MV-4-11 (cell line): ENCODE results near the gene ARPC4.

Source experiments
- DNase-seq: peaks from one replicate; lab custom pipeline; 2025; lab: John Stamatoyannopoulos, UW

ARPC4 gene

DNA sequence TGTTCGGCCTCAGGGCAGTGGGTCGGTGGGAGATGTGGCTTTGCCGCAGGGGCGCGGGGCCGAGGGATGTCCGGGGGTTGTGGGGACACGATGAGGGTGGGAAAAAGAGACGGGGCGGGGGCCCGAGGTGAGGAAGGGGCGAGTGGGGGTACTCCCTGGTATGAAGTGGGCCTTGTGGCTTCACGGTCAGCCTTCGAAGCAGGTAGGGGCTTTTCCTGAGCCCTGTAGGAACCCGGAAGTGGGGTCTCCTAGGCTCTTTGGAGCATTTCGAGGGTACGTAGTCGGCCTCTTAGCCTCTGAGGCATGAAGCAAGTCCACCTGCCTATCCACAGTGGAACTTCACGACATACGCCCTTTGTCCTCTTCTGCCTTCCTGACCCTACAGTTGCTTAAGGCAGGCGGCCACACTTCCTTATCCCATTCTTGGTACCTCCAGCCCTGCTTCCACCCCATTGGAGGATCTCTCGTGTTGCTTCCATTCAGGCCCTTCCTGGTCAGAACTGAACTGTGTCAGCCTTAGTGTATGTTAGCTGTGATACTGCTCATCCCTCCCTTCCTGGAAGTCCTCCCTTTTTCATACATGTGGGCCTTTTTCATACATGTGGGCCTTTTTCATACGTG, 389 bp downstream of the ARPC4 start:
- peak; percentile 65 for DNase-seq

DNA sequence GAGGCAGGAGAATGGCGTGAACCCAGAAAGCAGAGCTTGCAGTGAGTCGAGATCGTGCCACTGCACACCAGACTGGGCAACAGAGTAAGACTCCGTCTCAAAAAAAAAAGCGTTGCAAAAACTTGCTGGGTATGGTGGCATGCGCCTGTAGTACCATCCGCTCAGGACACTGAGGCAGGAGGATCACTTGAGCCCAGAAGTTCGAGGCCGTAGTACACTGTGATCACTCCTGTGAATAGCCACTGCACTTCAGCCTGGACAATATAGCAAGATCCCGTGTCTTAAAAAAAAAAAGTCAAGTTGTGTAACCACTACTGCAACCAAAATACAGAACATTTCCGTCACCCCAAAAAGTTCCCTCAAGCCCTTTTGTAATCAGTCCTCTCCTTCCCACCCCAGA, 1.5 kb downstream of the ARPC4 start:
- DNase-seq = no peak

DNA sequence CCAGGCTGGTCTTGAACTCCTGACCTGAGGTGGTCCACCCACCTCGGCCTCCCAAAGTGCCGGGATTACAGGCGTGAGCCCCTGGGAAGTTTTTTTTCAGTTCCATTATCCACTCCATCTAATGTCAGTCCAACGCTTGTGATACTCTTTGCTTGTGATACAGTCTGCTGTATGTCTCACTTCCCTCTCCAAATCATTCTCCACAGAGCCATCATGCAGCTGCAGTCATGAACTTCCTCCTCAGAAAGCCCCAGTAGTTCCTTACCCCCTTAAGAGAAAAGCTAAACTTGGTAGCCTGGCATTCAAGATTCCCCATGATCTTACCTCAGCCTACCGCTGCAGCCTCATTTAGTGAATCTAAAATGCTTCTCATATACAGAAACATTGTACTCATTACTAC, 2.3 kb downstream of the ARPC4 start:
- DNase-seq = peak; percentile 85

DNA sequence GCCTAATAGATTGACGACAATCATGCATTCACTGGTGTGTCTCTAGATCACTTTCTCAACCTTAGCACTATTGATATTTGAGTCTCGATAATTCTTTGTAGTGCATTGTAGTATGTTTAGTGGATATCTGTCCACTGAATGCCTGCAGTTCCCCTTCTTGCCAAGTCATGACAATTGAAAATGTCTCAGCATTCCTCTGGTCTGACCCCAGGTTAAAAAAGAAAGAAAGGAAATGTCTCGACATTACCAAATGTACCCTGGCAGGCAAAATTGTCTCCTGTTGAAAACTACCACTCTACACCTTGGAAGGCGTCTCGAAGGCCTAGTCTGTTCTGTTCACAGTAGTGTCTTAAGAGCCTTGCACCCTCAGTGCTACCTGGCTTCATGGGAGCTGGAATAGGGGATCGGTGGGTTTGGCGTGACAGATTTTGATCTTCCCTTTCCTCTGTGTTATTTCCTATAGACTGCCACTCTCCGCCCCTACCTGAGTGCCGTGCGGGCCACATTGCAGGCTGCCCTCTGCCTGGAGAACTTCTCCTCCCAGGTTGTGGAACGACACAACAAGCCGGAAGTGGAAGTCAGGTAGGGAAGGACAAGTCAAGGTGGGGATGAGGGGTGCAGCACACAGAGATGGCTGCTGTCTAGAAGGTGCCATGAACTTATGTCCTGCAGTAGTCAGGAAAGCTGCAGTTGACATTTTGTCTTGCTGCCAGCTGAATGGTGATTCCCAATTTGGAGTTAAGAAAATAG, 4.5 kb downstream of the ARPC4 start:
- DNase-seq = no peak

DNA sequence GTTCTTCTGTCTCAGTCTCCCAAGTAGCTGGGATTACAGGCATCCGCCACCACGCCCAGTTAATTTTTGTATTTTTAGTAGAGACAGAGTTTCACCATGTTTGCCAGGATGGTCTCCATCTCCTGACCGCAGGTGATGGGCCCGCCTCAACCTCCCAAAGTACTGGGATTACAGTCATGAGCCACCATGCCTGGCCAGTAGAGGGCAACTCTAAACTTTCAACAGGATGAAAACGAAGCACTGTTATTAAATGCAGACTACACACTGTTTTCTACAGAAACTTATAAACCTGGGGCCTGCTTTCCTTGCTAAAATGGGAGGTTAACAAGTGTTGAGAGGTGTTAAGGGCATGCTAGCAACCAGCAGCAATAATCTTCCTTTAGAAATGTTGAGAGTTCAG, 7.6 kb downstream of the ARPC4 start:
- no peak for DNase-seq

DNA sequence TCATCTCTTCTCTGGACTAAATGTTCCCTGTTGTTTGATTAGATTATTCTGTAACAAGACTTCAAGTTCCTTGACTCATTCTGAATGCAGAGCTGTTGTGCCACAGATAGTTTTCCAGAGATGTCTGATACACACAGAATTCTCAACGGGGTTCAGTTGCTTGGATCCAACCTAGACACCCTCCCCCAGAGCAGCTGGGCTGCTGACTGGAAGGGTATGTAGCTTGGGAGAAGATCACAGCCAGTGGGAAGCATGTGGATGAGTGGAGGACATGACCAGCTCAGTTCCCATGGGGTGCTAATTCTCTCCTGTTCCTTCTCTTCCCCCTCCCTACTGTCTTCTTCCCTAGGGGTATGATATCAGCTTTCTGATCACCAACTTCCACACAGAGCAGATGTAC, 10.6 kb downstream of the ARPC4 start:
- no peak for DNase-seq

DNA sequence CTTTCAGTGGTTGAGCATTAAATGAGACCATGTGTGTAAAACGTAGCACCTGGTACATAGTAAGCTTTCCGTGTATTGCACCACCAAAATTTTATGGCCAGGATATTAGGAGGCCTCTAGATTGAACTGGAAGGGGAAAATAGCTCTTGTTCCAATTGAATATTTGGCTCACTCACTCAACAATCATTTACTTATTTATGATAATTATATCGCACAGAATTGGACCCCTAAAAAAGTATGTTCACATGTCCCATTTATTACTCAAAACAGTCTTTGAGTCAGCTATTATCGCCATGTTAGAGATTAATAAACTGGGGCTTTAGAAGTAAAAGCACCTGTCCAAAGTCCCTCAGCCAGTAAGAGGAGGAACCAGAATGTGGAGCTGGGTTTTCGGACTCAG, 12.1 kb downstream of the ARPC4 start:
- DNase-seq = no peak

DNA sequence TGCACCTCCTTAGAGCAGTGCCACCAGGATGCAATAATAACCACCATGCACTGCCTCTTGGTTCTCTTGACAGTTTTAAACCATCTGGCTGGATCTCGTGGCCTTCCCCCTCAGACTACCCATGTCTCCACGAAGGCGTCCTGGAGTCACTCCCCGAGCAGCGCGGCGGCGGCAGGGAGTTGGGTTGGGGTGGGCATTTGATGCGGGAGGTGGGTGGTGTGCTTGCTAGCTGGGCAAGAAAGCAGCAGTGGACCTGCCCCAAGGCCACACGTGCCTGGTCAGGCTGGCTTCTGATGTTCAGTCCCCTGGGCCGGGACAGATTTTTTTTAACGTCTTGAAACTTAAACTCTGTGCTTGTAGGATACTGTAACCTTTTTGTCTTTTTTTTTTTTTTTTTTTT, 13.3 kb downstream of the ARPC4 start:
- DNase-seq = no peak

DNA sequence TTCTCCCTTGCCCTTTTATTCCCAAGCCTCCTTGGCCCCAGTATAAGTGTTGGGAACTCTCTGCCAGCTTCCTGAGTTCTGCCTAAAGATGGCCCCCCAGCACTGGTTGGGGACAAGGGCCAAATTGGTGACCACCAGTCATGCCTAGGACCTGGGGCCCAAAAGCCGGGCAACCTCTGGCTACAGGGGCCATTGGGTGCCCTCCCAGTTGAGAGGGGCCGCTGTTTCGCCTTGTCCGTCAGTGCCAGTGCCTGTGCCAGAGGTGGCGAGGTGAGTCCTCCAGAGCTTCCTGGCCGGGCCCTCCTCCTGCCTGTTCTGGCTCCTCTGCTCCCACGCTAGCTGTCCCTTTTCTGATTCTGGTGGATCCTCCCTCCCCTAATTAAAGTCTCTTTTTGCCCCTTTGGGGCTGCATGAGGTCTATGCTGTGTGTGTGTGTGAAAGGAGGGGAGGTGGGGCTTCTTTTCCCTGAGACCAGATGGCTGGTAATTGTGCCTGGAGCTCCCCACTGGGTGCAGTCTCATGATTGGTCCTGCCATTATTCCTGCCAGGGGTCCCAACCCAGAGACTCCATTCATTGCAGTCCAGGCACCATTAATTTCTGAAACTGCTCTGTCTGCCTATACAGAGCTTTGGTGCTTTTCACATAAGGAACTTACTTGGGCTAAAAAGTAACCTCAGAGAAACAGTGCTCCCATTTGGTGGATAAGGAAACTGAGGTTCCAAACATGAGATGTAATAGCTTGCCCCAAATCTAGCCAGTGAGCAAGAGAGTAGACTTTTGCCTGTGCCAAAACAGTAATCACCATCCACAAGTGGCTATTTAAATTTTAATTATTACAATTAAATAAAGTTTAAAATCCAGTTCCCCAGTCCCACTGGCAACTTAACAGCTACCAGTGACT, 14.1 kb downstream of the ARPC4 start:
- no peak for DNase-seq

DNA sequence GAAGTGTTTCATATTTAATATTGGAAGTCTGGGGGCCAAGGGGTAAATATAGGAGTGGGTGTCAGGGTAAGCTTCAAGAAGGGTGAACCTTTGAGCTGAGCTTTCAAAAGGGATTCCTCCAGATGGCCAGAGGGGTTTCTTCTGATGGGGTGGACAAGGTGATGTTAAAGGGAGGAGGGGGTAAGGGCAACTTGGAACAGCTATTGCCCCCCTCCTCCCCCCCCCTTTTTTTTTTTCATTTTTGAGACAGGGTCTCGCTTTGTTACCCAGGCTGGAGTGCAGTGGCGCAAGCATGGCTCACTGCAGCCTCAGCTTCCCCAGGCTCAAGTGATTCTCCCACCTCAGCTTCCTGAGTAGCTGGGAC, 15.1 kb downstream of the ARPC4 start:
- DNase-seq = no peak

DNA sequence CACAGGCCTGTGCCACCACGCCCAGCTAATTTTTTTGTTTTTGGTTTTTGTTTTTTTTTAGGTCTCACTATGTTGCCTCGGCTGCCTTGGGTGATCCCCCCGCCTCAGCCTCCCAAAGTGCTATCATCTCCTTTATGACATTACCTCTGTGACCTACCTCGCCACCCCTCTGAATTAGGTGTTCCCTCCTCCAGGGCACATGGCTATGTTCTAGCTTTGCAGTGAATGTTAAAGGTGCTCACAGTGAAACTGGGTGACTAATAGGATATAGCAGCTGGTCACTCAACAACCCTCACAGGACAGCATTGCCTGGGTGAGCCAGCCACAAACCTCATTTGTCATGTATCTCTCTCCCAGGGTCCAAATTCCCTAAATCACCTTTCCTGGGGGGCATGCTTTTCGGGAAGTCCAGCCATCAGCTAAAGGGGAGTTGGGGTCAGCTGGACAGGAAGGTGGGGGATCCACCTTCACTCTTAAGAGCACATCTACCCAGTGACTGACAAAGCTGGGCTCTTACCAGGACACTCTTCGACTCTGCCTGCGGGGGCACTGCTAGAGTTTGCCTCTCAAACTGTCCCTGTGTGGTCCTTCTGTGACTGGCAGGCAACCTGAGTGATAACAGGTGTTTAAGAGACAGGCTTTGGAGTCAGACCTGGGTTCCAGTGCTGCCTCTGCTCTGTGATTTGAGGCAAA, 15.6 kb downstream of the ARPC4 start:
- DNase-seq = peak; percentile 36

DNA sequence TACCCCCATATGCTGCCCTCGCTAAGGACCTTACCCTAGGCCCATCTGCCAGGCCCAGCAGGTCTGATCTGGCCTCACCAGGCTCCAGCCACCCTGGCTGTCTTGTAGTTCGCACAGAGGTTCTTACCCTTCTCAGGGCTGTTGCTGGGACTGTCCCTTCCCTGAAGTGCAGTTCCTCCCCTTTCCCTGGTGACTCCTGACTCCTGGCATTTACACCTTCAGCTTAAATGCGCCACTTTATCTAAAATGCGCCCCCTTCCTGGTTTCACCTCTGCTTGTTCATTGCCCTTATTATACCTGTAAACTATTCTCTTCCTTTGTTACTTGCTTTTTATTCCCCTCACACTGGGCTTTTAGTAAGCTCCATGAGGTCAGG, 16.3 kb downstream of the ARPC4 start:
- DNase-seq = no peak

DNA sequence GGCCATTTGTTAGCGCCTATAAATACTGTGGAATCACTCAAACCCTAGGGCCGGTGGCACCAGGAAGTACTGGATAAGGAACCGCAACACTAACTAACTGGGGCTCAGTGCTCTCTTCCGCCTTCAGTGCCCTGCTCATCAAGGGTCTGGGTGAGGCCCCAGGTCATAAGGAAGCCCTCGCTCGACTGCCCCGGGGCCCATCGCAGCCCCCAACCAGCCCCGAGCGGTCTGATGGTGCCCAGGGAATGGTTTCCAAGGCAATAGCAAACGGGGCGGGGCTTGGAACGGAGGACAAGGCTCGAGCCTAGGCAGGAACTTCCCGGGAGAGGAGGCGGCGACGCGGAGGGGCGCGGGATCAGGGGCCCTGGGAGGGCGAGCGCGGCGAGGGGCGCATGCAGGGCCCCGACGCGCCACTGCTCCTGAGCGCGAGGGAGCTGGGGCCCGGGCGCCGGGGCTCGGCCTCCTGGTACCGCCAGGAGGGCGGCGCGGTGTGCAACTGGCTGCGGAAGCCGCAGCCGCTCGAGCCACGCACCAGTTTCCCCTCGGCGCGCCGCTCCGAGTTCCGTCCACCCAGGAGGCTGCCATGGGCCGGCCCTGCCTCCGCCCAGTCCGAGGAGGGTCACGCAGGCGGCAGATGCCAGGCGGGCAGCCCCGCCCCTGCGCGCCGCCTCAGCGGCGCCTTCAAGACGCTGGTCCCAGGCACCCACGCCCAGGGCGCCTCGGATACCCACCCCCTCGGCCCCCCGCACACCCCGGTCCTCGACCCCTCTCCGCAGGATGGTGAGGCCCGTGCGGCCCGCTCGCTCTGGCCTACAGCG, 16.9 kb downstream of the ARPC4 start, which contains the start of gene TTLL3:
Gene TTLL3 (plus strand): TSS at position 648 of the 818 bp plus-strand sequence. CDS start 400 bp downstream, outside the sequence.
- peak; percentile 75 for DNase-seq

DNA sequence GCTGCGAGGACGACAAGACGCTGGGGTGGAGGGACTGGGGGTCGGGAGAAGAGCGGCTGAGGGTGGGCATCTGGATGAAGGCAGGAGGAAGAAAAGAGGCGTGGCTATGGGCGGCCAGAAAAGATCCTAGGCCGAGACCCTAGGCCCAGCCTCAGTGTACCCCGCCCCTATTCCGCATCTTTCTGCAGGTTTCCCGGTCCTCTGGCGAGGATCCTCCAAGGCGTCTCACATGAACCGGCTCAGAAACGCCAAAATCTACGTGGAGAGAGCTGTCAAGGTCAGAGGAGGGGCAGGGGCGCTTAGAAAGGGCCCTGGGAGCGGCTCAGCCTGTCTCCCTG, 17.5 kb downstream of the ARPC4 start:
- DNase-seq = no peak

DNA sequence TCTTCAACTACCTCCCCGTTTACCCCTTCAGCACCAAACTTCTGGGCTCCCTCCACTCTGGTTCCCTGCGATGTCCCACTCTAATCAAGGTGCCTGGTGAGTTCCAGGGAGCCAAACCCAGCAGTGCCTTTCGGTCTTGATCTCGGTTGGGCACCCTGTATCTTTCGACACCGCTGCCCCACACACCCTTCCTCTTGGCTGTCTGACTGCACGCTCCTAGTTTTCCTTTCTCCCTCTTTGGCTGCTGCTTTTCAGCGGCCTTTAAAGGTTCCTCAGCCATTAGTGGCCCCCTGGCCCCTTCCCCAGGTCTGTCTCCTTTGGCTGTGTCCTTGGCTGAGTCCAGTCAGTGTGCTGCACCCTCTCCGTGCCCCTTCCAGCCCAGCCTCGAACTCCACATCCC, 18.0 kb downstream of the ARPC4 start:
- no peak for DNase-seq

DNA sequence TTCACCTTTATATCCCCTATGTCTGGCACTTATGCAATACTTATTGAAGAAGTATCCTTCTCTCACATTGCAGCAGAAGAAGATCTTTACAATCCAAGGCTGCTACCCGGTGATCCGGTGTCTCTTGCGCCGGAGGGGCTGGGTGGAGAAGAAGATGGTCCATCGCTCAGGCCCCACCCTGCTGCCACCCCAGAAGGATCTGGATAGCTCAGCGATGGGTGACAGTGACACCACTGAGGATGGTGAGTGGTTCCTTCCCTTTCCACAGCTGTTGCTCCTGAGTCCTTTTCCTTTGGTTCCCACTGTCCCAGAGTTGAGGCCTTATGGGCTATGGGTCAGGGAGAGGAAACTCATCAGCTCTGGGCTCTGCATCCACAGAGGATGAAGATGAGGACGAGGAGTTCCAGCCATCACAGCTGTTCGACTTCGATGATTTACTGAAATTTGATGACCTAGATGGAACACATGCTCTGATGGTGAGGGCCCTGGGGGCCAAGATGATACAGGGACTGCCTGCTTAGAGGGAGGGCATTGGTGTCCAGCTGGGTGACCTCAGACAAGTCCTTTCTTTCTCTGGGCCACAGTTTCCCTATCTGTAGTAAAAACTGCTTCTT, 20.1 kb downstream of the ARPC4 start:
- DNase-seq = no peak

DNA sequence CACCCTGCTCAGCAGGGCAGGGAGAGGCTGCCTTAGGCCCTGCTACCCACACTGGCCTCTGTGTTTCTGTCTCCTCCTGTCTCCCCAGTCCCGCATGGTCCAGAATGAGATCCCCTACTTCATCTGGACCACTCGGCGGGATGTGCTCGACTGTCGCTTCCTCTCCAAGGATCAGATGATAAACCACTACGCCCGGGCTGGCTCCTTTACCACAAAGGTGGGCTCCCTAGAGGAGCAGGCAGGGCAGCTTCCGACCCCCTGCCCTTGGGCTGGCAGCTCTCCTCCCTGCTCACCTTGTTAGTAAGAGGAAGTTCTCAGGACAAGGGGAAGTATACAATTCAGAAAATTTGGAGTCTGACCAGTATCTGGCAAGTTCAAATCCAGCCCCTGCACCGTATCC, 23.1 kb downstream of the ARPC4 start:
- no peak for DNase-seq

DNA sequence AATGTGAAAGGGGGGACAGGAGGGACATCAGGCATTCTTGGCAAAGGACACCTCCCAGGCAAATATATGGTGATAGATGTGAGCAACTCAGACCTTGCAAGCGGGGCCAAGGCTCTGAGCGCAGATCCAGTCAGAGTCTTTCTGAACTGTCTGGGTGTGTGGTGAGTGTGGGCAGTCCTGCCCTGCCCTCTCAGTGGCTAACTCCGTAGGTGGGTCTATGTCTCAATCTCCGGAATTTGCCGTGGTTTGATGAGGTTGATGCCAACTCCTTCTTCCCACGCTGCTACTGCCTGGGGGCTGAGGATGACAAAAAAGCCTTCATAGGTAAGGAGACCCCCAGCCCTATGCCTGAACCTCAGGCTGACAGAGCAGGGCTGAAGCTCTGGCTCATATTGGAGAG, 24.6 kb downstream of the ARPC4 start:
- DNase-seq = no peak

DNA sequence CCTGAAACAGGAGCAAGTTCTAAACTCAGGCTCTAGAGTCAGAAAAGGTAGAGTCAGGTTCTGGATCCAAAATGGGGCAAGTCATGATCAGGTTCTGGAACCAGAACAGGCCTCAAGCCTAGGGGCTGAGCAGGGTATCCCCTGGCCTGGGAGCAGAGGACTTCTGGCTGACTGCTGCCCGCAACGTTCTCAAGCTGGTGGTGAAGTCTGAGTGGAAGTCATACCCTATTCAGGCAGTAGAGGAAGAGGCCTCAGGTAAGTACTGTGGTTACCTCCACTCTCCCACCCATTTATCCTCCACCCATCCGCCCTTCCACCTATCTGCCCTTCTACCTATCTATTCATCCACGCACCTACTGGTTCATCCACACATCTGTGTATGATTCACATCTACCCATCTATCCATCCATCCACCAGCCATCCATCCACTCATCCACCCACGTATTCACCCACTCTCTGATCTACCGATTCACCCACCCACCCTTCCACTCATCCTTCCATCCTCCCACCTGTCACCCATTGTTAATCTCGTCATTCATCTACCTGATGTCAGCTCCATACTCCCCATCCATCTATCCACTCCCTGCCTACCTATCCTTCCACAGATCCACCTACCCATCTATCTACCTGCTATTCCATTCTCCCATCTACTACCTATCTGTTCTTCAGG, 25.9 kb downstream of the ARPC4 start:
- no peak for DNase-seq

DNA sequence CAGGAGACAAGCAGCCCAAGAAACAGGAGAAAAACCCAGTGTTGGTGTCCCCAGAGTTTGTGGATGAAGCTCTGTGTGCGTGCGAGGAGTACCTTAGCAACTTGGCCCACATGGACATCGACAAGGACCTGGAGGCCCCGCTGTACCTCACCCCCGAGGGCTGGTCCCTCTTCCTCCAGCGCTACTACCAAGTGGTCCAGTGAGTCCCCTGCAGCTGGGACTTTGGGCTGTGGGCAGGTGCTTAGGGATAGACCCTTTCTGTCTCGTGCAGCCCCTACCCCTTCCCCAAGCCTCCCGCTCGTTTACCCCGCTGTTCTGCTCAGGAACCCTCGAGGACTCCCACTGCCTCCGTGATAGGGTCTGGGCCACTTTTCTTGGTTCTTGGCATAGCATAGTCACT, 27.7 kb downstream of the ARPC4 start:
- no peak for DNase-seq

DNA sequence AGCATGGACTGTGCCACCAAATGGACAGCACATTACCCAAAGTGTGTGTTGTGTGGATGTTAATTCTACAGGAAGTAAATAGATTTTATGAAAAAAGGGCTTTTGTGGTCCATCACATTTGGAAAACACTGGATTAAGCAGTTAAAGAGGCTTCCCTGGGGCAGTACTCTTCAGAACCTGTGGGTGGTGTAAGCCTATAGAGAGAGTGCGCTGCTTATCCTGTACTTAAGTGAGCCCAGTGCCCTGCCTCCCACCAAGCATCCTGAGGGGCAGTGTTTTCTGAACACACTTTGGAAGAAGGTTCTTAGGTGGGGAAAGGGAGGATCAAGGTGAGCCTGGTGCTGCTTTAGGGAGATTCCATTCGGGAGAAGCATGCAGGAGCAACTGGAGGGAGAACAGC, 28.1 kb downstream of the ARPC4 start:
- no peak for DNase-seq
